Measurements from ENCODE around the gene DYSF. TPM values are rescaled to one million over a fixed set of nuclear protein-coding genes. Genes with fewer than 3 reads are reported as not detected.

Gene DYSF
- total RNA-seq, 2 experiments from 2014 or later: not detected

DNA sequence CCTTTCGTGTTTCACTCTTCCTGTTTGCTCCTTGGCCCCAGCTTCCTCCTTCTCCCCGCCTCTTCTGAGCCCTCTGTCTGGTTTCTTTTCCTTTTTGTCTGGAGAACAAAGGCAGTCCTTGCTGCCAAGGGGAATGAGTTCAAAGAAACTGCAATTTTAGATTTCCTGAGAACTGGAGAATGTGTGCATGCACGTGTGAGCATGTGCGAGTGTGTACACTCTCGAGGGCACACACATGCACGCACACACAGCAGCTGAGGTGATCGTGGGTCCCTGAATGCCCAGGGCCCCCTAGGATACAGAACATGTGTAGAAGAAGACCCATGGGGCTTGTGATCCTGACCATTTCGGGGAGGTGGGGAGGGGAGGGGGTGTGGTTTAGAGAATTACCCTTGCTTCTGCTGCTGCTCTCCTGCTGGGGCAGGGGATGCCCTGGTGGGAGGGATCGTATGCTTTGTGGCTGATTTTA lies 151.8 kb downstream of the DYSF start:
- BruUV-seq (replicated peaks): no TSS peak
- no peak overlapping the region for H3K4me2 ChIP-seq (ENCODE audit: low read length)
- no peaks in the 10 kb centered on the region for H3K79me2 ChIP-seq (ENCODE audit: insufficient read depth, low read depth, low read length)
- H3K27ac ChIP-seq (ENCODE audit: low read depth, low read length, poor library complexity, severe bottlenecking): no peak overlapping the region
- TF ChIP-seq, protein P1, sequence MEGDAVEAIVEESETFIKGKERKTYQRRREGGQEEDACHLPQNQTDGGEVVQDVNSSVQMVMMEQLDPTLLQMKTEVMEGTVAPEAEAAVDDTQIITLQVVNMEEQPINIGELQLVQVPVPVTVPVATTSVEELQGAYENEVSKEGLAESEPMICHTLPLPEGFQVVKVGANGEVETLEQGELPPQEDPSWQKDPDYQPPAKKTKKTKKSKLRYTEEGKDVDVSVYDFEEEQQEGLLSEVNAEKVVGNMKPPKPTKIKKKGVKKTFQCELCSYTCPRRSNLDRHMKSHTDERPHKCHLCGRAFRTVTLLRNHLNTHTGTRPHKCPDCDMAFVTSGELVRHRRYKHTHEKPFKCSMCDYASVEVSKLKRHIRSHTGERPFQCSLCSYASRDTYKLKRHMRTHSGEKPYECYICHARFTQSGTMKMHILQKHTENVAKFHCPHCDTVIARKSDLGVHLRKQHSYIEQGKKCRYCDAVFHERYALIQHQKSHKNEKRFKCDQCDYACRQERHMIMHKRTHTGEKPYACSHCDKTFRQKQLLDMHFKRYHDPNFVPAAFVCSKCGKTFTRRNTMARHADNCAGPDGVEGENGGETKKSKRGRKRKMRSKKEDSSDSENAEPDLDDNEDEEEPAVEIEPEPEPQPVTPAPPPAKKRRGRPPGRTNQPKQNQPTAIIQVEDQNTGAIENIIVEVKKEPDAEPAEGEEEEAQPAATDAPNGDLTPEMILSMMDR (conservative IDR thresholded peaks at IDR 0.05; ENCODE audit: low read length): no peak
- no peak for TF ChIP-seq EZH2phosphoT487 (IDR thresholded peaks at IDR 0.05; ENCODE audit: borderline replicate concordance, low read depth, low read length)
- ChIA-PET CTCF (ENCODE audit: unreplicated experiment) (no interaction called here), POLR2A (no interaction called here)
- no peaks in the 10 kb centered on the region for H3K36me3 ChIP-seq (ENCODE audit: insufficient read depth, low read length)
- no peaks in the 10 kb centered on the region for H3K9me2 ChIP-seq (ENCODE audit: insufficient read depth, low read length)
- intact Hi-C loops (cut with micrococcal nuclease; ENCODE audit: unreplicated experiment): no loop called here
- H3K9me3 ChIP-seq (ENCODE audit: low read length): no peaks in the 10 kb centered on the region
- DNase-seq (ENCODE audit: low spot score): no peak
- no peaks in the 10 kb centered on the region for H4K20me1 ChIP-seq (ENCODE audit: insufficient read depth, low read length)
- no peak overlapping the region for H2AFZ ChIP-seq (ENCODE audit: low read length)
- H3K4me1 ChIP-seq (ENCODE audit: insufficient read depth, low read length, poor library complexity, severe bottlenecking): no peaks in the 10 kb centered on the region
- H3K4me3 ChIP-seq (ENCODE audit: low read depth, low read length, poor library complexity, severe bottlenecking): no peak overlapping the region

DNA sequence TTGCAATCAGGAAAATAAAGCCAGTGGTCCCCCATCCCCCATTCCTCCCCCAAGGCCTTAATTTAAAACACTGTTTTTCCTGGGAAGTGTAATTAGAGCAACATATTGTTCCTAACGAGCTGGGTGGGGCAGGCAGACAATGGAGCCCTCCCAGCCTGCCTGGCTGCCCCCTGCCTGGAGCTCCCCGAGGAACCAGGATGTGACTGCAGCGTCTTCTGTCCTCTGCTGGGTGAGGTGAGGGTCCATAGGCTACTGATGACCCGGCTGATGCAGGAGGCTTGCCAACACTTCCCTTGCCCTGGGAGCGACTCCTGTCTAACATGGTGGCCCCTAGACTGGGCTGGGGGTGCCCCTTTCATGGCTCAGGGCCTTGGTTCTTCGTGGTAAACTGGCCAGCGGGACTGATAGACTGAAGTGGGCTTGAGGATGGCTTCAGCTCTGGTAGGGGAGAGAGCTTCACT lies 152.4 kb downstream of the DYSF start:
- Histone ChIP-seq H3K4me1 (ENCODE audit: insufficient read depth, low read length, poor library complexity, severe bottlenecking) (no peaks in the 10 kb centered on the region), H2AFZ (ENCODE audit: low read length) (no peak overlapping the region), H3K27ac (ENCODE audit: low read depth, low read length, poor library complexity, severe bottlenecking) (no peak overlapping the region), H3K79me2 (ENCODE audit: insufficient read depth, low read depth, low read length) (no peaks in the 10 kb centered on the region), H3K9me3 (ENCODE audit: low read length) (no peaks in the 10 kb centered on the region), H3K4me2 (ENCODE audit: low read length) (no peak overlapping the region), H3K4me3 (ENCODE audit: low read depth, low read length, poor library complexity, severe bottlenecking) (no peak overlapping the region), H3K36me3 (ENCODE audit: insufficient read depth, low read length) (no peaks in the 10 kb centered on the region), H3K9me2 (ENCODE audit: insufficient read depth, low read length) (no peaks in the 10 kb centered on the region), H4K20me1 (ENCODE audit: insufficient read depth, low read length) (no peaks in the 10 kb centered on the region)
- ChIA-PET POLR2A (no interaction called here), CTCF (ENCODE audit: unreplicated experiment) (no interaction called here)
- DNase-seq (ENCODE audit: low spot score): no peak
- no TSS peak for BruUV-seq (replicated peaks)
- no peak for TF ChIP-seq EZH2phosphoT487 (IDR thresholded peaks at IDR 0.05; ENCODE audit: borderline replicate concordance, low read depth, low read length)
- TF ChIP-seq, protein P1 (conservative IDR thresholded peaks at IDR 0.05; ENCODE audit: low read length): no peak
- intact Hi-C loops (cut with micrococcal nuclease; ENCODE audit: unreplicated experiment): no loop called here

DNA sequence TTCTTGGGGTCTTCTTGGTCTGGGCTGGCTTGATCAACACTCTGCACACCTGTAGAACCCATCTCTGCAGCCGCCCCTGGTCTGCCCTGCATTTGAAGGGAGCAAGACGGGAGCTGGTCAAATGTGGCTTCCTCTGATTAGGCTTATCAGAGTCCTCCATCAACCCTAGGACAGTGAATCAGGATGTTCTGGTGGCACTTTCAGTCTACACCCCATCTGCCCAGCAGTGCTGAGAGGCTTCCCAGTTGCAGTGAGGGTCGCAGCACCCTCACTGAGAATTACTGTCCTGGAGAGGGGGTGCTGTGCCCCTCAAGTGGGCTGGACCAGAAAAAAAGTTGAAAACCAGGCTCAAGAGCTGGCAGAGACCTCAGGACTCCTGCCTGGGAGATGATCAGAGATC lies 152.9 kb downstream of the DYSF start:
- no TSS peak for BruUV-seq (replicated peaks)
- no peak overlapping the region for H2AFZ ChIP-seq (ENCODE audit: low read length)
- ChIA-PET CTCF (ENCODE audit: unreplicated experiment) (no interaction called here), POLR2A (no interaction called here)
- H3K4me3 ChIP-seq (ENCODE audit: low read depth, low read length, poor library complexity, severe bottlenecking): no peak overlapping the region
- H3K36me3 ChIP-seq (ENCODE audit: insufficient read depth, low read length): no peaks in the 10 kb centered on the region
- TF ChIP-seq, protein P1 (conservative IDR thresholded peaks at IDR 0.05; ENCODE audit: low read length): no peak
- TF ChIP-seq EZH2phosphoT487 (IDR thresholded peaks at IDR 0.05; ENCODE audit: borderline replicate concordance, low read depth, low read length): no peak
- DNase-seq (ENCODE audit: low spot score): no peak
- H3K27ac ChIP-seq (ENCODE audit: low read depth, low read length, poor library complexity, severe bottlenecking): no peak overlapping the region
- H3K79me2 ChIP-seq (ENCODE audit: insufficient read depth, low read depth, low read length): no peaks in the 10 kb centered on the region
- no peaks in the 10 kb centered on the region for H3K9me2 ChIP-seq (ENCODE audit: insufficient read depth, low read length)
- H3K9me3 ChIP-seq (ENCODE audit: low read length): no peaks in the 10 kb centered on the region
- no peaks in the 10 kb centered on the region for H3K4me1 ChIP-seq (ENCODE audit: insufficient read depth, low read length, poor library complexity, severe bottlenecking)
- intact Hi-C loops (cut with micrococcal nuclease; ENCODE audit: unreplicated experiment): no loop called here
- H4K20me1 ChIP-seq (ENCODE audit: insufficient read depth, low read length): no peaks in the 10 kb centered on the region
- no peak overlapping the region for H3K4me2 ChIP-seq (ENCODE audit: low read length)
